Astrocyte of the cerebellum (primary cell): ENCODE results near the gene PRDM12.
A peak's percentile ranks its signal among the peaks of the same experiment; 100 is the strongest.

ENCODE experiments used
- DNase-seq: peaks from one replicate; pipeline ENCODE4 v3.0.0-alpha.2; 2011; ENCODE audit warnings: low read depth
- H3K4me3 ChIP-seq: 2 replicates; pipeline ENCODE4 v1.5.1; 2011; ENCODE audit warnings: mild to moderate bottlenecking, low read depth, low read length, moderate library complexity
- in situ Hi-C: cut with HindIII; loops from 2 replicates; pipeline ENCODE4 v1.10.0; 2017; ENCODE audit warnings: low sequenced_read_pairs
- TF ChIP-seq, protein P1 (sequence below): IDR thresholded peaks from 2 replicates; pipeline ENCODE4 v1.5.1; 2012; ENCODE audit warnings: low read length, low read depth, moderate library complexity, mild to moderate bottlenecking; ENCODE audit errors: missing control alignments

PRDM12 gene

DNA sequence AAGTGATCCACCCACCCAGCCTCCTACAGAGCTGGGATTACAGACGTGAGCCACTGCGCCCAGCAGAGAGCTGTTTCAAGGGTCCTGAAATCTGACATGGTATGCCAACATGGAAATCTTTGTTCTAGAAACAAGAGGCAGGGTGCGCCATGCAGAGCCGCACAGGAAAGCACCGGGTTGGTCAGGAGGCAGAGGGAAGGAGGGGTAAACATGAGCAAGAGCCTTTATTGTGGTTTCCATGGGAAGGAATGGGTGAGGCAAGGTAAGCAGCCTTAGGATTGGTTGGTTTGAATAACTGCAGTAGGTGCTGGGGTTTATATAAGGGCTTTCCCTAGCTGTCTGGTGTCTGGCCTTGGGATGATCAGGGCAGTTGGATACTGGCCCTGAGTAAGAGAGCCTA is 23.7 kb downstream of the PRDM12 start:
- DNase-seq, result no peak
- in situ Hi-C loops, result loop anchor here (5.0 kb wide), 1 partner anchor 86 kb away; no protein-coding TSS in a partner anchor
- TF ChIP-seq, protein P1, sequence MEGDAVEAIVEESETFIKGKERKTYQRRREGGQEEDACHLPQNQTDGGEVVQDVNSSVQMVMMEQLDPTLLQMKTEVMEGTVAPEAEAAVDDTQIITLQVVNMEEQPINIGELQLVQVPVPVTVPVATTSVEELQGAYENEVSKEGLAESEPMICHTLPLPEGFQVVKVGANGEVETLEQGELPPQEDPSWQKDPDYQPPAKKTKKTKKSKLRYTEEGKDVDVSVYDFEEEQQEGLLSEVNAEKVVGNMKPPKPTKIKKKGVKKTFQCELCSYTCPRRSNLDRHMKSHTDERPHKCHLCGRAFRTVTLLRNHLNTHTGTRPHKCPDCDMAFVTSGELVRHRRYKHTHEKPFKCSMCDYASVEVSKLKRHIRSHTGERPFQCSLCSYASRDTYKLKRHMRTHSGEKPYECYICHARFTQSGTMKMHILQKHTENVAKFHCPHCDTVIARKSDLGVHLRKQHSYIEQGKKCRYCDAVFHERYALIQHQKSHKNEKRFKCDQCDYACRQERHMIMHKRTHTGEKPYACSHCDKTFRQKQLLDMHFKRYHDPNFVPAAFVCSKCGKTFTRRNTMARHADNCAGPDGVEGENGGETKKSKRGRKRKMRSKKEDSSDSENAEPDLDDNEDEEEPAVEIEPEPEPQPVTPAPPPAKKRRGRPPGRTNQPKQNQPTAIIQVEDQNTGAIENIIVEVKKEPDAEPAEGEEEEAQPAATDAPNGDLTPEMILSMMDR, result no peak
- no peak overlapping the region for H3K4me3 ChIP-seq

- H3K4me3 ChIP-seq, result no peak overlapping the region
- no peak for DNase-seq
- TF ChIP-seq, protein P1, result no peak
- in situ Hi-C loops, result loop anchor here (5.0 kb wide), 1 partner anchor 87 kb away; no protein-coding TSS in a partner anchor
These were observed 25.2 kb downstream of the PRDM12 start for GRCh38 chr9:130689572-130689936.

DNA sequence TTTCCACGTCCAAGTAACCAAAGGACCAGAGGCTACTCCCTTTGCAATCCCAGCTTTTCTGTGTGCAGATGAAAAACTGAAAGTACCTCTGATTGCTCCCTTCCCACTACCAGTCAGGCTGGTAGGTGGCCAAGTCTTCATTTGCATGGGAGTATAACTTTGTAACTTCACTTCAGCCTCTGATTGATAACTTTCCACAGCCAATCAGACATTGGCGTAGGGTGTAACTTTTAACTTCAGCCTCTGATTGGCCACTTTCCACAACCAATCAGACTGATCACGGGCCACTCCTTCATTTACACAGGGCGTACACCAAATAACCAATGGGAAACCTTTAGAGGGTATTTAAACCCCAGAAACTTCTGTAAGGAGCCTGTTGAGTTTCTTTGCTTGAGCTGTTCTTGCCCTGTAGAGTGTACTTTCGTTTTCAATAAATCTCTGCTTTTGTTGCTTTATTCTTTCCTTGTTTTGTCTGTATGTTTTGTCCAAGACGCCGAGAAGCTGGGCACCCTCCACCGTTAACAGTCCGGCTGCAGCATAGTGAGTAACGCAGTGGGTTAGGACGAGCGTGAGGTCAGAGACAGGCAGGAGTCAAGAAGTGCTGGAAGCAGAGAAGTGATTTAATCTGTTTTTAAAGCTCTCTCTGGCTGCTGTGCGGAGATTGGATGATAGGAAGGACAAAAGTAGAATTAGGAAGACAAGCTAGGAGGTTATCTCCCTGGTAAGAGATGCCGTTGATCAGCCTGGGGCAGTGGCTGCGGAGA is 25.7 kb downstream of the PRDM12 start:
- TF ChIP-seq, protein P1, result no peak
- H3K4me3 ChIP-seq, result no peak overlapping the region
- DNase-seq, result peak; percentile 85
- in situ Hi-C loops, result loop anchor here (5.0 kb wide), 1 partner anchor 88 kb away; no protein-coding TSS in a partner anchor

DNA sequence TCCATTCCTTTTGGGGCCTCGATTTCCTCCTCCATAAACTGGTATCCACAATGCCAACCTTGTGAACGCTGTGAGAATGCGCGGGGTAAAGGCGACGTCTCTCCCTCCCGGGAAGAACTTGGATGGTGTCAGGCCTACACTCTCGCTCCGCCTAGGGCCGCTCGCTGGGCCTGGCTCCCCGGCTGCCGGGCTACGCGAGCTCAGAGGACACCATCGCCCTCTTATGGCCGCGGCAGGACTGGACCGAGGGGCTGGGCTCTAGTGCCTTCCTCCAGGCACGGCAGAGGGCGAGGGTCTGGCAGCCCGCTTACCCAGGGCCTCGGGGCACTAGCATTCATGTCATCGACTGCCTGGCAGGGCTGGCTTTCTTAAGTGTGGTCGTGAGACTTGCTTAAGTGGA is 27.9 kb downstream of the PRDM12 start:
- DNase-seq, result no peak
- TF ChIP-seq, protein P1, result peak; percentile 57
- H3K4me3 ChIP-seq, result no peak overlapping the region
- in situ Hi-C loops, result no loop called here

DNA sequence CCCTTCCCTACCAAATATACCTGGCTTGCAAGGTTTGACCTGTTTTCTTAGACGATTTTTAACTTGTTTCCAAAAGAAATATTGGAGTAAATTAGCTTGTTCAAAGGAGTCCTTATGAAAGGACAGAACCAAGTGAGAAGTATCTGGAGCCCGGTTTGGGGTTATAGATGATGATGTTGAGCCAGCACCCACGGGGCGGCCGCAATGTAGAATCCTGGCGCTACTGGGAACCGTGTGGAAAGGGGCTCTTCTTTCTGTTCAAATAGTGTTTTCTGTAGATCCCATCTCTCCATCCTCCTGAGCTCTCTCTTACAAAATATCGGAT is 28.7 kb downstream of the PRDM12 start:
- H3K4me3 ChIP-seq, result peak overlapping the region; percentile 80
- in situ Hi-C loops, result no loop called here
- TF ChIP-seq, protein P1, result no peak
- no peak for DNase-seq

DNA sequence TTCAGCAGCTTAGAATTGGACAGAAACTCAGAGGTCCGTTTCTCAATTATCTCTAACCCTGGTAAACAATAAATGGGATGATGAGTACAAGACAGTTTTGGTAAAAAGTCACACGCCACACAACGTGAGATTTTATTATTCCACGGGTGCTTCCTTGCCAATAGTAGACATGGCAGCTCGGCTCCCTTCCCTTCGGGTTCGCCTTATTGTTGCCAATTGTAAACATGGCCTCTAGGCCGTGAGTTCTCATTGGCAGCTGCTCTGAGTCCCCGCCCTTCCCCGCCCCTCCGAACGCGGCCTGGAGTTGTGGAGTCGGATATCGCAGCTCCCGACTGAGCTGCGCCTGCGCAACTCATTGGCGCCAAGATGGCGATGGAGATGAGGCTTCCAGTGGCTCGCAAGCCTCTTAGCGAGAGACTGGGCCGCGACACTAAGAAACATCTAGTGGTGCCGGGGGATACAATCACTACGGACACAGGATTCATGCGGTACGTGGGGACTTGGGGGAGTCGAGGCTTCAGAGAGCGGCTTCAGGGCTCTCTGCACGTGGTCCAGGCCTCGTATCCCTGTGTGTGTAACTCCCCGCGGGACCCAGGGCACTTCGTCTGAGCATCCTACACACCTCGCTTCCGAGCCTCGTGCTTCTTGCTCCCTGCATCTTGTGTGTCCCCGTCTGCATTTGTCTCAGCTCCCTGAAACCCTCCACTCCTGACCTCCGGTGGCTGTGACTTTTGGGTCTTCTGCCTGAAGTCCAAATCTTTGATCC is 29.2 kb downstream of the PRDM12 start, which contains the start of gene EXOSC2:
Gene EXOSC2, plus strand, starts transcription at position 355 of the 766 bp plus-strand sequence. Its CDS starts 12 bp downstream, at position 367.
- peak within 1 kb of the TSS; percentile 80 for H3K4me3 ChIP-seq
- DNase-seq, result peak; percentile 98
- TF ChIP-seq, protein P1, result no peak
- in situ Hi-C loops, result no loop called here
